H1 (cell line): ENCODE results near the gene OTUD5. TPM values are rescaled to one million over a fixed set of nuclear protein-coding genes. Genes with fewer than 3 reads are reported as not detected.

ENCODE experiments used
- BCL11A ChIP-seq, 2 experiments: IDR thresholded peaks; one replicate each; pipeline ENCODE4 v1.6.1; 2011; ENCODE audit warnings: low read depth in 2 of 2, low read length in 2 of 2, mild to moderate bottlenecking in 2 of 2
- CHD1 ChIP-seq: IDR thresholded peaks from 2 replicates; pipeline ENCODE4 v1.6.1; 2012; ENCODE audit warnings: low read depth, low read length, improper control_type of control experiment
- CTCF ChIP-seq, 3 experiments: IDR thresholded peaks; 1 replicate in 2 of 3; 2 replicates in 1 of 3; pipeline versions ENCODE4 v1.5.1 to v1.6.1; 2011; ENCODE audit warnings: low read length in 3 of 3, mild to moderate bottlenecking in 3 of 3, inconsistent platforms in 2 of 3, low read depth in 1 of 3, moderate library complexity in 1 of 3; ENCODE audit not compliant: insufficient read depth in 1 of 3; ENCODE audit errors: control extremely low read depth in 1 of 3
- GABPA ChIP-seq: IDR thresholded peaks from 2 replicates; pipeline ENCODE4 v1.6.1; 2011; ENCODE audit warnings: mild to moderate bottlenecking, low read length, moderate library complexity, borderline replicate concordance; ENCODE audit not compliant: insufficient read depth
- POLR2A ChIP-seq, 2 experiments: IDR thresholded peaks; 1 replicate in 1 of 2; 2 replicates in 1 of 2; pipeline ENCODE4 v1.6.1; 2011; ENCODE audit warnings: low read depth in 2 of 2, low read length in 2 of 2, mild to moderate bottlenecking in 2 of 2; ENCODE audit errors: control extremely low read depth in 1 of 2
- RAD21 ChIP-seq, 2 experiments: IDR thresholded peaks in 1 of 2; conservative IDR thresholded peaks in 1 of 2; 2 replicates each; pipeline ENCODE4 v1.6.1; 2011; ENCODE audit warnings: low read depth in 2 of 2, low read length in 2 of 2, improper control_type of control experiment in 1 of 2, inconsistent platforms in 1 of 2, mild to moderate bottlenecking in 1 of 2, moderate library complexity in 1 of 2
- TAF1 ChIP-seq: IDR thresholded peaks from 2 replicates; pipeline ENCODE4 v1.6.1; 2011; ENCODE audit warnings: mild to moderate bottlenecking, low read depth, low read length
- TAF7 ChIP-seq: optimal IDR thresholded peaks from 2 replicates; pipeline ENCODE3; 2011; ENCODE audit warnings: low read depth, mild to moderate bottlenecking, inconsistent platforms, low read length, moderate library complexity, borderline replicate concordance
- polyA plus RNA-seq, 7 experiments: library from polyadenylated mRNA; depleted of rRNA in 3 of 7; stranded (reverse) in 5 of 7; unstranded in 2 of 7; fragments of >200 nt in 5 of 7; fragments of 200-250 nt in 2 of 7; gene quantifications; 1 replicate in 5 of 7; 2 replicates in 1 of 7; 4 replicates in 1 of 7; pipeline versions ENCODE4 v1.2.1 to v1.2.3, GENCODE V29; 2011 to 2013; ENCODE audit warnings: missing spikeins in 2 of 7, mixed read lengths in 2 of 7
- total RNA-seq: library from RNA; stranded (reverse); fragmentation: NEBNext Ultra II Directional; extraction: Animal tissue kit (Norgen Biotek cat#: 25700); gene quantifications from 2 replicates; pipeline ENCODE4 v1.2.1, GENCODE V29; 2021

The OTUD5 gene
- total and polyA plus RNA-seq, 2 of the 8 experiments (the other 6 are each of a cell fraction or from before 2014, with no cell fraction given): 46.3 to 53.5 TPM

GRCh38 chrX:48972220-48973164, 15.1 kb upstream of the OTUD5 start (continued):
- peak in 2 of 3 experiments; percentile 39 to 70; a peak in 3 of 4 replicates for TF ChIP-seq CTCF (IDR thresholded peaks at IDR 0.05; ENCODE audit: control extremely low read depth in 1 of 3, insufficient read depth in 1 of 3, low read depth in 1 of 3, low read length in 3 of 3)
- no peak for TF ChIP-seq CHD1
- TF ChIP-seq BCL11A (IDR thresholded peaks at IDR 0.05; ENCODE audit: low read depth in 2 of 2, low read length in 2 of 2): no peak
- TF ChIP-seq TAF7: peak; percentile 12
- TF ChIP-seq RAD21 (IDR thresholded peaks at IDR 0.05 in 1 of 2, conservative IDR thresholded peaks at IDR 0.05 in 1 of 2; ENCODE audit: low read depth in 2 of 2, low read length in 2 of 2): peak in 1 of 2 experiments; percentile 22; a peak in 1 of 4 replicates
- no peak for TF ChIP-seq TAF1
- no peak for TF ChIP-seq GABPA
- TF ChIP-seq POLR2A (IDR thresholded peaks at IDR 0.05; ENCODE audit: control extremely low read depth in 1 of 2, low read depth in 2 of 2, low read length in 2 of 2): peak in 1 of 2 experiments; percentile 59; a peak in 2 of 3 replicates
